ENCODE data around the gene SLCO2A1.

The SLCO2A1 gene

GRCh38 chr3:133938770-133939462 is 90.8 kb downstream of the SLCO2A1 start:
- Histone ChIP-seq H3K9ac (ENCODE audit: insufficient read length, low read depth) (no peak overlapping the region), H3K36me3 (ENCODE audit: insufficient read depth, insufficient read length, low read length) (no peaks in the 10 kb centered on the region), H3K27me3 (ENCODE audit: insufficient read depth, insufficient read length) (no peaks in the 10 kb centered on the region), H3K4me3 (ENCODE audit: insufficient read length, low read depth) (no peak overlapping the region), H3K4me1 (ENCODE audit: insufficient read depth, insufficient read length) (peaks cover 19% of the 10 kb centered on the region), H3K9me3 (ENCODE audit: insufficient read depth, low read length) (no peaks in the 10 kb centered on the region)
- no peak for DNase-seq (ENCODE audit: low read depth, low spot score)
- TF ChIP-seq SUZ12 (IDR thresholded peaks at IDR 0.05; ENCODE audit: extremely low read depth, insufficient read depth, insufficient read length) (no peak), ZNF274 (IDR thresholded peaks at IDR 0.05; ENCODE audit: low read depth, low read length) (no peak), YY1 (IDR thresholded peaks at IDR 0.05; ENCODE audit: insufficient read depth, insufficient read length) (no peak)

- H3K36me3 ChIP-seq (ENCODE audit: insufficient read depth, insufficient read length, low read length), result no peaks in the 10 kb centered on the region
- no peak for DNase-seq (ENCODE audit: low read depth, low spot score)
- no peaks in the 10 kb centered on the region for H3K27me3 ChIP-seq (ENCODE audit: insufficient read depth, insufficient read length)
- H3K9me3 ChIP-seq (ENCODE audit: insufficient read depth, low read length), result no peaks in the 10 kb centered on the region
- peaks cover 16% of the 10 kb centered on the region for H3K4me1 ChIP-seq (ENCODE audit: insufficient read depth, insufficient read length)
- H3K4me3 ChIP-seq (ENCODE audit: insufficient read length, low read depth), result no peak overlapping the region
- no peak overlapping the region for H3K9ac ChIP-seq (ENCODE audit: insufficient read length, low read depth)
- TF ChIP-seq ZNF274 (IDR thresholded peaks at IDR 0.05; ENCODE audit: low read depth, low read length) (no peak), YY1 (IDR thresholded peaks at IDR 0.05; ENCODE audit: insufficient read depth, insufficient read length) (no peak), SUZ12 (IDR thresholded peaks at IDR 0.05; ENCODE audit: extremely low read depth, insufficient read depth, insufficient read length) (no peak)
These were observed 91.7 kb downstream of the SLCO2A1 start for GRCh38 chr3:133937756-133938601.

- Histone ChIP-seq H3K9ac (ENCODE audit: insufficient read length, low read depth) (no peak overlapping the region), H3K27me3 (ENCODE audit: insufficient read depth, insufficient read length) (no peaks in the 10 kb centered on the region), H3K4me1 (ENCODE audit: insufficient read depth, insufficient read length) (peaks cover 9% of the 10 kb centered on the region), H3K36me3 (ENCODE audit: insufficient read depth, insufficient read length, low read length) (no peaks in the 10 kb centered on the region), H3K4me3 (ENCODE audit: insufficient read length, low read depth) (no peak overlapping the region), H3K9me3 (ENCODE audit: insufficient read depth, low read length) (no peaks in the 10 kb centered on the region)
- TF ChIP-seq YY1 (IDR thresholded peaks at IDR 0.05; ENCODE audit: insufficient read depth, insufficient read length) (no peak), SUZ12 (IDR thresholded peaks at IDR 0.05; ENCODE audit: extremely low read depth, insufficient read depth, insufficient read length) (no peak), ZNF274 (IDR thresholded peaks at IDR 0.05; ENCODE audit: low read depth, low read length) (no peak)
- no peak for DNase-seq (ENCODE audit: low read depth, low spot score)
These were observed 92.6 kb downstream of the SLCO2A1 start for GRCh38 chr3:133937061-133937686.

- Histone ChIP-seq H3K36me3 (ENCODE audit: insufficient read depth, insufficient read length, low read length) (no peaks in the 10 kb centered on the region), H3K4me1 (ENCODE audit: insufficient read depth, insufficient read length) (peaks cover 7% of the 10 kb centered on the region), H3K9me3 (ENCODE audit: insufficient read depth, low read length) (no peaks in the 10 kb centered on the region), H3K9ac (ENCODE audit: insufficient read length, low read depth) (no peak overlapping the region), H3K27me3 (ENCODE audit: insufficient read depth, insufficient read length) (no peaks in the 10 kb centered on the region), H3K4me3 (ENCODE audit: insufficient read length, low read depth) (no peak overlapping the region)
- no peak for TF ChIP-seq SUZ12 (IDR thresholded peaks at IDR 0.05; ENCODE audit: extremely low read depth, insufficient read depth, insufficient read length)
- TF ChIP-seq YY1 (IDR thresholded peaks at IDR 0.05; ENCODE audit: insufficient read depth, insufficient read length), result no peak
- no peak for TF ChIP-seq ZNF274 (IDR thresholded peaks at IDR 0.05; ENCODE audit: low read depth, low read length)
- DNase-seq (ENCODE audit: low read depth, low spot score), result no peak
These were observed 93.6 kb downstream of the SLCO2A1 start for GRCh38 chr3:133935843-133936769.

DNA sequence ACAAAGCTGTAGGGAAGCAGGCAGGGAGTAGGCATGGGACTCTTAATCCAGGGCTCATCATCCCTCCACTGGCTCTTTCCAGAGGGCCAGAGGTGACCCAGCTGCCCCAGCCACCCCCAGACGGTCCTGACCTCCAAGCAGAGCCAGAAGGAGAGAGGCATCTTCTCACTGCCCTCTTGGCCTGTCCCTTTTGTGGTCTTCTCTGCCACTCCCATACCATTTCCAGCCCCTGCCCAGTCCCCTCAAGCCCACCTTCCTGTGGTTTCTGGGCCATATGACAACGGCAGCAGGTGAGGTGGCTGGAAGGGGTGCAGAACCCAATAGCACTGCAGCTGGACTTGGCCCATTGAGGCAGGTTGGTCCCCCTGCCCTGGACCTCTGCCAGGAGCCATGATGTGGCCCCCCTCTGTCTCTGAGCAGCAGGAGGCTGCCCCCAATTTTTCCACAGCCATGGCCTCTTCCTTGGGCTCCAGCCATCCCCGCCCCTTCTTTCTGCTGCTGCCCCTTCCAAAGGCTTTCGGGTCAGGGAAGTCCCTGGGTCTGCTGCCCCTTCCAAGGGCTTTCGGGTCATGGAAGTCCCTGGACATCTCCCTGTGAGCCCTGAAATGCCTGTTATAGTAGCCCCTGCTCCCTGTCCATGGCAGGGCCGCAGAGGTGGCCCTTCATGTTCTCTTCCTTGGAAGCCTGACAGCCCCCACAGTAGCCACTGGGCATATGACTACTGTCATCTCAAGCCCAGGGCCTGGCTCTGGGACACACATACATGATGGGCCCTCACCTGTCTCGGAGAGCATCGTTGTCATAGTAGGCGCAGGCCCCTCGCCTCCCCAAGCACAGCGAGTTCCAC is 94.5 kb downstream of the SLCO2A1 start:
- no peak for DNase-seq (ENCODE audit: low read depth, low spot score)
- Histone ChIP-seq H3K36me3 (ENCODE audit: insufficient read depth, insufficient read length, low read length) (no peaks in the 10 kb centered on the region), H3K9ac (ENCODE audit: insufficient read length, low read depth) (no peak overlapping the region), H3K4me1 (ENCODE audit: insufficient read depth, insufficient read length) (peaks cover 7% of the 10 kb centered on the region), H3K4me3 (ENCODE audit: insufficient read length, low read depth) (no peak overlapping the region), H3K27me3 (ENCODE audit: insufficient read depth, insufficient read length) (no peaks in the 10 kb centered on the region), H3K9me3 (ENCODE audit: insufficient read depth, low read length) (no peaks in the 10 kb centered on the region)
- TF ChIP-seq YY1 (IDR thresholded peaks at IDR 0.05; ENCODE audit: insufficient read depth, insufficient read length) (no peak), SUZ12 (IDR thresholded peaks at IDR 0.05; ENCODE audit: extremely low read depth, insufficient read depth, insufficient read length) (no peak), ZNF274 (IDR thresholded peaks at IDR 0.05; ENCODE audit: low read depth, low read length) (no peak)

Data from NT2/D1 (cell line).